Epithelial cell of proximal tubule (primary cell): ENCODE measurements around the gene MAPK9. TPM values are rescaled to one million over a fixed set of nuclear protein-coding genes. Genes with fewer than 3 reads are reported as not detected.

Experiments
- DNase-seq: peaks from one replicate; pipeline ENCODE4 v3.0.0-alpha.2; 2011; ENCODE audit warnings: low read depth
- H3K4me3 ChIP-seq: 2 replicates; pipeline ENCODE4 v1.5.1; 2011; ENCODE audit warnings: low read depth, mild to moderate bottlenecking, low read length
- total RNA-seq: library from RNA; depleted of rRNA; stranded (reverse); fragments of >200 nt; gene quantifications from 2 replicates; pipeline ENCODE4 v1.2.3, GENCODE V29; 2015
- TF ChIP-seq, protein P1 (sequence below): conservative IDR thresholded peaks from 2 replicates; pipeline ENCODE4 v1.5.1; 2012; ENCODE audit warnings: low read depth, mild to moderate bottlenecking, low read length

Gene MAPK9
- 22.0 and 23.9 TPM in 2 replicates for total RNA-seq

GRCh38 chr5:180291943-180292831 is at the start of gene MAPK9:
Gene MAPK9 (minus strand): TSS chr5:180292083. CDS start chr5:180280561, 11,522 bp downstream.
- peak within 1 kb of the TSS; percentile 89 for H3K4me3 ChIP-seq
- TF ChIP-seq, protein P1, sequence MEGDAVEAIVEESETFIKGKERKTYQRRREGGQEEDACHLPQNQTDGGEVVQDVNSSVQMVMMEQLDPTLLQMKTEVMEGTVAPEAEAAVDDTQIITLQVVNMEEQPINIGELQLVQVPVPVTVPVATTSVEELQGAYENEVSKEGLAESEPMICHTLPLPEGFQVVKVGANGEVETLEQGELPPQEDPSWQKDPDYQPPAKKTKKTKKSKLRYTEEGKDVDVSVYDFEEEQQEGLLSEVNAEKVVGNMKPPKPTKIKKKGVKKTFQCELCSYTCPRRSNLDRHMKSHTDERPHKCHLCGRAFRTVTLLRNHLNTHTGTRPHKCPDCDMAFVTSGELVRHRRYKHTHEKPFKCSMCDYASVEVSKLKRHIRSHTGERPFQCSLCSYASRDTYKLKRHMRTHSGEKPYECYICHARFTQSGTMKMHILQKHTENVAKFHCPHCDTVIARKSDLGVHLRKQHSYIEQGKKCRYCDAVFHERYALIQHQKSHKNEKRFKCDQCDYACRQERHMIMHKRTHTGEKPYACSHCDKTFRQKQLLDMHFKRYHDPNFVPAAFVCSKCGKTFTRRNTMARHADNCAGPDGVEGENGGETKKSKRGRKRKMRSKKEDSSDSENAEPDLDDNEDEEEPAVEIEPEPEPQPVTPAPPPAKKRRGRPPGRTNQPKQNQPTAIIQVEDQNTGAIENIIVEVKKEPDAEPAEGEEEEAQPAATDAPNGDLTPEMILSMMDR: no peak
- DNase-seq: no peak

DNA sequence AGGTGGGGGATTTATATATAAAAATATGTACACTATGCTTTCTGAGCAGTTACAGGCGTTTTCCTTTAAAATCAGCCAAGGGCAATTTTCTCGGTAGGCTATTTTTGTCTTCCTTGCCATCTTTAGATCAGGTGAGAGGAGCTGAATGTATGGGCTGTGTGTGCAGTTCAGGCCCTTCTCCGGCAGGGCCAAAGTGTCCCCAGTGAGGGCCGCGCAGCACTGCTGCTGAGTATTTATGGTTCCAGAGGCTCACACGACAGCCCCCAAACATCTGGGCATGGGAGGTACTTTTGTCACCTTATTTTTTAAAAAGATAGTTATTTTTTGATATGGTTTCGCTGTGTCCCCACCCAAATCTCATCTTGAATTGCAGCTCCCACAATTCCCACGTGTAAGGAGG is 49.7 kb upstream of the MAPK9 start:
- TF ChIP-seq, protein P1: no peak
- no peak for DNase-seq
- H3K4me3 ChIP-seq: no peak overlapping the region

- H3K4me3 ChIP-seq: no peak overlapping the region
- DNase-seq: no peak
- TF ChIP-seq, protein P1: no peak
Measured at GRCh38 chr5:180340856-180341255, 49.0 kb upstream of the MAPK9 start.

DNA sequence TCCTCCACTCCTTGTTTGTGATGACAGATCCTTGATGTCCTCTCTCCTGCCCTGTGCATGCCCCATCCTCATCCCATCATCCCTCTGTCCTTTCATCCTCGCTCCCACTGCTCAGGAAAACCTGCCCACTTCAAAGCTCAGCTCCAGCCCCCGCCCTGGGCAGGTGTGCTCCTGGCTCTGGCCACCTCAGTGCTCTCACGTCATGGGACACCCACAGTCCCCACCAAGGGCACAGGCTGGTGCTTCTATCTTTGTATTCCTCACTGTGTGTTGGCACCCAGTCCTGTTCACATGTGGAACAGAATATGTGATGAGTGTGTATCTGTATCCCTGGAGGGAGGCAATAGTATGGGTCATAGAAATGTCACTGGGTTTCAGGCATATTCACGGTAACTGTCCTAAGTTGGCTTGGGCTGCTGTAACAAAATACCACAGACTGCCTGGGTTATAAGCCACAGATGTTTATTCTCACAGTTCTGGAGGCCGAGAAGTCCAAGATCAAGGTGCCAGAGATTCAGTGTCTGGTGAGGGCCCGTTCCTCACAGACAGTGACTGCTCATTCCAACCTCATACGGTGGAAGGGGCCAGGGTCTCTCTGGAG is 47.8 kb upstream of the MAPK9 start:
- TF ChIP-seq, protein P1: no peak
- no peak overlapping the region for H3K4me3 ChIP-seq
- DNase-seq: no peak

DNA sequence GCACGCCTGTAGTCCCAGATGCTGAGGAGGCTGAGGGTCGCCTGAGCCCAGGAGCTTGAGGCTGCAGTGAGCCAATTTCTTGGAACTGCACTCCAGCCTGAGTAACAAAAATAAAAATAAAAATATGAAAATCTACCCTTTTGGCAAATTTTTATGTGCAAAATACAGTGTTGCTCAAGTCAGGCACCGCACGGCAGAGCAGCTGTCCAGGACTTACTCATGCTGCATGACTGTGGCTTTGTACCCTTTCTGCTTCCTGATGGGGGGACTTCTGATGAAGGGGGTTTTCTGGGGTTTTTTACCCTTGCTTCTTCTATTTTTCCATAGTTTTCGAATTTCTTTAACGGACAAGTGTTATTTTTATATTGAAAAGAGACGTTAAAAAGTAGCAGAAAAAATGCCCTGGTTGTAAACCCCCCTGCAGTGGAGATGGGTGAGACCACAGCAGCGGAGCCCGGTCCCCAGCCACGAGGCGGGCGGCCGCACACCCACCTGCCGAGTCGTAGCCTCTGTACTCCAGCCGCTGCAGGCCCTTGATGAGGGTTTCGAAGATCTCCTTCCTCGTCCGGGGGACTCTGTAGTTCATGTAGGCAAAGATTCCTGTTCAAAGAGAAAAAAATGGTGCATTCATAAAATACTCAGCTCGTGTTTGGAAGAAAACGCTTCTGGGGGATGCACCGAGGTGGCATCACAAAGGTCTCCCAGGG is 46.3 kb upstream of the MAPK9 start:
- TF ChIP-seq, protein P1: no peak
- H3K4me3 ChIP-seq: no peak overlapping the region
- no peak for DNase-seq

DNA sequence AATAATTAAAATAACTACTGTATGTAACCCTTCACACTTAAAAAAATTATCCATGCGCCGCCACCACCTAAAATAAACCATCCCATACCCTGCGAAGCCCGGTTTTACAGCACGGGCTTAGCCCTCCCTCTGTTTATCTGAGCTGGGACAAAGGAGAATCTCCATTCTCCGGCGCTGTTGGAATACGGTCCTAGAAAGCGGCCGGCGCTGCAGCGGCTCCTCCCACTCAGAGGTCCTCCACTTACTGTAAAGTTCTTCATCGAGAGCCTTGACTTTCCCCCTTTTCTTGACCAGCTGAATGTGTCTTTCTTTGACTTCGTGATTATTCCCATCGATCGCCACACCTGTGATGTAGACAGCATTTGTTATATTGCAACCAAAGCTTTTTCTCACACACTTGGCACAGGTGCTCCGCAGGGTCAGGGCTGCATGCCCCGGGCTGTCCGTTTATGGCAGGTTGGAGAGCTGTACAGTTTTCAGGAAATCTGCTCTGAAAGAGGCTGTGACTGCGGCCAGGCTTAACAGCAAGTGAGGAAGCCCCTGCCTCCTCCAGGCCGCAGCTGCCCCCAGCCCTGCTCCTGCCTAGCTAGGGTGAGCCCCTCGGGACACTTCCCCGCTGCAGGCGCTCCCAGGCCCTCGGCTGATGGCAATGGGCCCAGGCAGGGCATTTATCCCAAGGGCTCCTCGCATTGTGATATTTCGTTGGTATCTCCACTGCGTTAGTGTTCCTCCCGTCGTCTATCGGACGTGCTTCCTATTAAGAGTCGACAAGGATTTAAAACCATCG is 44.5 kb upstream of the MAPK9 start:
- TF ChIP-seq, protein P1: no peak
- no peak for DNase-seq
- H3K4me3 ChIP-seq: no peak overlapping the region
